ENCODE measurements around the gene RALGDS. TPM values are rescaled to one million over a fixed set of nuclear protein-coding genes. Genes with fewer than 3 reads are reported as not detected.

The RALGDS gene
- total RNA-seq, 1 donor from 2014 or later, result 94.4 TPM

GRCh38 chr9:133118179-133118520, 2.9 kb downstream of the RALGDS start:
- intact Hi-C loops (cut with micrococcal nuclease), result no loop called here
- Mint-ChIP-seq H3K36me3 (ENCODE audit: low read depth) (peaks cover 10% of the 10 kb centered on the region), H3K4me1 (ENCODE audit: low read depth) (peaks cover 66% of the 10 kb centered on the region), H3K27ac (peak overlapping the region; percentile 81), H3K4me3 (peak overlapping the region; percentile 11), H3K27me3 (ENCODE audit: insufficient read depth) (no peaks in the 10 kb centered on the region), H3K9me3 (no peaks in the 10 kb centered on the region)
- DNase-seq (ENCODE audit: low spot score), result no peak

GRCh38 chr9:133117271-133118178, 3.5 kb downstream of the RALGDS start:
- Mint-ChIP-seq H3K27me3 (ENCODE audit: insufficient read depth) (no peaks in the 10 kb centered on the region), H3K4me1 (ENCODE audit: low read depth) (peaks cover 66% of the 10 kb centered on the region), H3K36me3 (ENCODE audit: low read depth) (peaks cover 10% of the 10 kb centered on the region), H3K9me3 (no peaks in the 10 kb centered on the region), H3K4me3 (peak overlapping the region; percentile 11), H3K27ac (peak overlapping the region; percentile 81)
- DNase-seq (ENCODE audit: low spot score), result no peak
- intact Hi-C loops (cut with micrococcal nuclease), result no loop called here

GRCh38 chr9:133116346-133117231, 4.5 kb downstream of the RALGDS start:
- no peaks in the 10 kb centered on the region for H3K9me3 Mint-ChIP-seq
- peaks cover 7% of the 10 kb centered on the region for H3K36me3 Mint-ChIP-seq (ENCODE audit: low read depth)

GRCh38 chr9:133115604-133116345, 5.3 kb downstream of the RALGDS start:
- H3K9me3 Mint-ChIP-seq, result no peaks in the 10 kb centered on the region
- peak overlapping the region; percentile 73 for H3K4me3 Mint-ChIP-seq
- H3K36me3 Mint-ChIP-seq (ENCODE audit: low read depth), result peaks cover 6% of the 10 kb centered on the region
- intact Hi-C loops (cut with micrococcal nuclease), result loop anchor here (1.0 kb wide), 3 partner anchors 18 to 93 kb away; no protein-coding TSS in a partner anchor
- H3K27ac Mint-ChIP-seq, result peak overlapping the region; percentile 95
- H3K27me3 Mint-ChIP-seq (ENCODE audit: insufficient read depth), result no peaks in the 10 kb centered on the region
- DNase-seq (ENCODE audit: low spot score), result peak; percentile 65
- peaks cover 60% of the 10 kb centered on the region for H3K4me1 Mint-ChIP-seq (ENCODE audit: low read depth)

More at GRCh38 chr9:133116346-133117231, 4.5 kb downstream of the RALGDS start:
- Mint-ChIP-seq H3K27ac (peak overlapping the region; percentile 77), H3K4me1 (ENCODE audit: low read depth) (peaks cover 63% of the 10 kb centered on the region), H3K27me3 (ENCODE audit: insufficient read depth) (no peaks in the 10 kb centered on the region), H3K4me3 (no peak overlapping the region)
- intact Hi-C loops (cut with micrococcal nuclease), result no loop called here
- DNase-seq (ENCODE audit: low spot score), result no peak

GRCh38 chr9:133114886-133115603, 6.0 kb downstream of the RALGDS start:
- H3K9me3 Mint-ChIP-seq, result no peaks in the 10 kb centered on the region
- peak overlapping the region; percentile 95 for H3K27ac Mint-ChIP-seq
- H3K27me3 Mint-ChIP-seq (ENCODE audit: insufficient read depth), result no peaks in the 10 kb centered on the region
- H3K4me3 Mint-ChIP-seq, result peak overlapping the region; percentile 73
- intact Hi-C loops (cut with micrococcal nuclease), result loop anchor here (1.0 kb wide), 3 partner anchors 18 to 93 kb away; no protein-coding TSS in a partner anchor
- H3K36me3 Mint-ChIP-seq (ENCODE audit: low read depth), result peaks cover 9% of the 10 kb centered on the region
- H3K4me1 Mint-ChIP-seq (ENCODE audit: low read depth), result peaks cover 60% of the 10 kb centered on the region
- no peak for DNase-seq (ENCODE audit: low spot score)

GRCh38 chr9:133113949-133114885, 6.8 kb downstream of the RALGDS start:
- intact Hi-C loops (cut with micrococcal nuclease), result no loop called here
- Mint-ChIP-seq H3K4me1 (ENCODE audit: low read depth) (peaks cover 60% of the 10 kb centered on the region), H3K27ac (peak overlapping the region; percentile 95), H3K27me3 (ENCODE audit: insufficient read depth) (no peaks in the 10 kb centered on the region), H3K4me3 (peak overlapping the region; percentile 54), H3K9me3 (no peaks in the 10 kb centered on the region), H3K36me3 (ENCODE audit: low read depth) (peaks cover 15% of the 10 kb centered on the region)
- no peak for DNase-seq (ENCODE audit: low spot score)

- peaks cover 53% of the 10 kb centered on the region for H3K4me1 Mint-ChIP-seq (ENCODE audit: low read depth)
- H3K27ac Mint-ChIP-seq, result peak overlapping the region; percentile 95
- H3K4me3 Mint-ChIP-seq, result peak overlapping the region; percentile 54
- no peak for DNase-seq (ENCODE audit: low spot score)
- peaks cover 11% of the 10 kb centered on the region for H3K36me3 Mint-ChIP-seq (ENCODE audit: low read depth)
- intact Hi-C loops (cut with micrococcal nuclease), result no loop called here
- H3K27me3 Mint-ChIP-seq (ENCODE audit: insufficient read depth), result no peaks in the 10 kb centered on the region
- no peaks in the 10 kb centered on the region for H3K9me3 Mint-ChIP-seq
Observed at GRCh38 chr9:133113163-133113948, 7.7 kb downstream of the RALGDS start.

GRCh38 chr9:133112663-133113026, 8.4 kb downstream of the RALGDS start:
- DNase-seq (ENCODE audit: low spot score), result no peak
- no peak overlapping the region for H3K4me3 Mint-ChIP-seq
- H3K36me3 Mint-ChIP-seq (ENCODE audit: low read depth), result peaks cover 13% of the 10 kb centered on the region
- H3K27me3 Mint-ChIP-seq (ENCODE audit: insufficient read depth), result no peaks in the 10 kb centered on the region
- H3K4me1 Mint-ChIP-seq (ENCODE audit: low read depth), result peaks cover 47% of the 10 kb centered on the region
- no peaks in the 10 kb centered on the region for H3K9me3 Mint-ChIP-seq
- peak overlapping the region; percentile 95 for H3K27ac Mint-ChIP-seq
- intact Hi-C loops (cut with micrococcal nuclease), result no loop called here

GRCh38 chr9:133111808-133112662, 9.0 kb downstream of the RALGDS start:
- peaks cover 42% of the 10 kb centered on the region for H3K4me1 Mint-ChIP-seq (ENCODE audit: low read depth)
- no peak overlapping the region for H3K4me3 Mint-ChIP-seq
- intact Hi-C loops (cut with micrococcal nuclease), result no loop called here
- peak overlapping the region; percentile 95 for H3K27ac Mint-ChIP-seq
- no peak for DNase-seq (ENCODE audit: low spot score)
- H3K36me3 Mint-ChIP-seq (ENCODE audit: low read depth), result peaks cover 16% of the 10 kb centered on the region
- H3K27me3 Mint-ChIP-seq (ENCODE audit: insufficient read depth), result no peaks in the 10 kb centered on the region
- no peaks in the 10 kb centered on the region for H3K9me3 Mint-ChIP-seq

All from activated T-helper 1 cell treated with anti-CD3 and anti-CD28 coated beads, Interleukin-12 subunit alpha, Interleukin-12 subunit beta, Interleukin-2, Interleukin-4 antibody, amounts not matched to agents 30 ng/mL and 10 ng/mL and 1 ng/mL, durations not matched to agents 14 hours and 24 hours and 36 hours (primary cell).